NCI-H2171 (cell line): ENCODE measurements around the gene LOXL1.

Experiments used
- DNase-seq: peaks from one replicate; lab custom pipeline; 2025; lab: John Stamatoyannopoulos, UW

LOXL1 gene

GRCh38 chr15:73994912-73995622, 68.8 kb downstream of the LOXL1 start:
- no peak for DNase-seq

GRCh38 chr15:73996267-73996666, 70.0 kb downstream of the LOXL1 start:
- no peak for DNase-seq

GRCh38 chr15:73996939-73997338, 70.7 kb downstream of the LOXL1 start:
- no peak for DNase-seq

GRCh38 chr15:73997986-73998385, 71.7 kb downstream of the LOXL1 start:
- no peak for DNase-seq
